T47D (cell line): ENCODE data around the gene PILRA.
"Not testable (repeated sequence)": the region's sequence is repeated elsewhere in the genome, so short reads cannot be mapped to it uniquely, and the experiment has no call there.

Experiments used
- DNase-seq, 2 experiments: peaks; one replicate each; pipeline versions ENCODE4 v3.0.0 to v3.0.0-alpha.2; 2011 to 2012; ENCODE audit warnings: low read depth in 1 of 2, low spot score in 1 of 2
- JUND ChIP-seq: IDR thresholded peaks from 2 replicates; pipeline ENCODE4 v1.6.1; 2012; ENCODE audit warnings: low read depth
- in situ Hi-C: cut with HindIII; loops from 2 replicates; pipeline ENCODE4 v1.10.0; 2016; ENCODE audit warnings: low sequenced_read_pairs, low pct_unique_long_range_greater_than_20kb

The PILRA gene

GRCh38 chr7:100373261-100373831, at the start of gene PILRA:
Gene PILRA (plus strand): TSS chr7:100373487. CDS start chr7:100373657, 170 bp downstream.
- in situ Hi-C loops = no loop called here
- TF ChIP-seq JUND = no peak
- no peak for DNase-seq

- in situ Hi-C loops = not testable (repeated sequence)
Measured at GRCh38 chr7:100324194-100324593, 49.1 kb upstream of the PILRA start.

GRCh38 chr7:100325671-100326070, 47.6 kb upstream of the PILRA start:
- DNase-seq, in situ Hi-C loops: not testable (repeated sequence)

More at GRCh38 chr7:100324194-100324593, 49.1 kb upstream of the PILRA start:
- DNase-seq = not testable (repeated sequence)

GRCh38 chr7:100326914-100327313, 46.4 kb upstream of the PILRA start:
- in situ Hi-C loops, DNase-seq: not testable (repeated sequence)

GRCh38 chr7:100335566-100336466, 37.5 kb upstream of the PILRA start:
- in situ Hi-C loops = not testable (repeated sequence)
- DNase-seq = peak; percentile 77 to 94

- DNase-seq, in situ Hi-C loops: not testable (repeated sequence)
Measured at GRCh38 chr7:100338083-100338696, 35.1 kb upstream of the PILRA start.

- DNase-seq, in situ Hi-C loops: not testable (repeated sequence)
Measured at GRCh38 chr7:100341286-100341685, 32.0 kb upstream of the PILRA start.

- DNase-seq = no peak
- no peak for TF ChIP-seq JUND
- in situ Hi-C loops = no loop called here
Measured at GRCh38 chr7:100342765-100343164, 30.5 kb upstream of the PILRA start.

DNA sequence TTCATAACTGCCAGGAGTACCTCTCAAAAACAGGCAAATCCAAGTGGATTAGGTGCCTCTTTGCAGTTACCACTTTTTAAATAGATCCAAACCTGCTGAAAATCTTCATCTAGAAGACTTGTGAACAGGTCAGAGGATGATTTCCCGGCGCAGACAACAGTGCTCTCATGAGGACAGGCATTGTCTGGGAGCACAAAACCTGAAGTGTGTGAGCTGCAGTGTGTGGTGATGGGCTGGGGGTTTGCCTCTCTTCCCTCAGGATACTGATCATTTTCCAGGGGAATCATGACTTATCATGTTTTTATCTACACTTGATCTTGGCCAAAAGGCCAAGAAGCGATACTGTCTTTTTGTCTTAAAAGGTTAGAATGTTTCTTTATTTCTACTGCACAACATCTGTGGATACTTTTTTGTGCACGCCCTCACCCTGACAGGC, 29.1 kb upstream of the PILRA start:
- in situ Hi-C loops, DNase-seq: not testable (repeated sequence)

DNA sequence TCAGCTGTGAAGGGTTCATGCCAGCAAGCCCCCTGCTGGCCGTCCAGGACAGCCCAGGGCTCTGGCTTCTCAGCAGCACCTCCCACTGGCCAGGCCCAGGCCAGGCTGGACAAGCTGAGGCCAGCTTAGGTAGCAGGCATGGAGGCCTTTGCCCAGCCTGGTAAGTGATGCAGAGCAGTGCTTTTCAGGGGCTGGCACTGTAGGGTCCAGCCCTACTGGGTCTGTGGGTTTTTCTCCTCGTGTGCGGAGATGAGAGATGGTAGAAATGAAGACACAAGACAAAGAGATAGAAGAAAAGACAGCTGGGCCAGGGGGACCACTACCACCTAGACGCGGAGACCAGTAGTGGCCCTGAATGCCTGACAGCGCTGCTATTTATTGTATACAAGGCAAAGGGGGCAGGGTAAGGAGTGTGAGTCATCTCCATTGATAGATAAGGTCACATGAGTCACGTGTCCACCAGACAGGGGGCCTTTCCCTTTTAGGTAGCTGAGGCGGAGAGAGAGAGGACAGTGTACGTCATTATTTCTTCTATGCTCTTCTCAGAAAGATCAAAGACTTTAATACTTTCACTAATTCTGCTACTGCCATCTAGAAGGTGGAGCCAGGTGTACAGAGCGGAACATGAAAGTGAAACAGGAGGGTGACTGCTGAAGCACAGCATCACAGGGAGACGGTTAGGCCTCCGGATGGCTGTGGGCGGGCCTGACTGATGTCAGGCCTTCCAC, 28.6 kb upstream of the PILRA start:
- in situ Hi-C loops = not testable (repeated sequence)
- peak in 1 of 2 experiments; percentile 37 for DNase-seq

DNA sequence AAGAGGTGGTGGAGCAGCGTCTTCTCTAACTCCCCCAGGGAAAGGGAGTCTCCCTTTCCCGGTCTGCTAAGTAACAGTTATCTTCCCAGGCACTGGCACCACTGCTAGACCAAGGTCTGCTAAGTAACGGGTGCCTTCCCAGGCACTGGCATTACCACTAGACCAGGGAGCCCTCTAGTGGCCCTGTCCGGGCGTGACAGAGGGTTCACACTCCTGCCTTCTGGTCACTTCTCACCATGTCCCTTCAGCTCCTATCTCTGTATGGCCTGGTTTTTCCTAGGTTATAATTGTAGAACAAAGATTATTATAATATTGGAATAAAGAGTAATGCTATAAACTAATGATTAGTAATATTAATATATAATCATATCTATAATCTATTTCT, 28.0 kb upstream of the PILRA start:
- DNase-seq = peak in 1 of 2 experiments; percentile 55
- in situ Hi-C loops = not testable (repeated sequence)

- in situ Hi-C loops = no loop called here
- TF ChIP-seq JUND = no peak
- DNase-seq = no peak
Measured at GRCh38 chr7:100346921-100347320, 26.4 kb upstream of the PILRA start.

DNA sequence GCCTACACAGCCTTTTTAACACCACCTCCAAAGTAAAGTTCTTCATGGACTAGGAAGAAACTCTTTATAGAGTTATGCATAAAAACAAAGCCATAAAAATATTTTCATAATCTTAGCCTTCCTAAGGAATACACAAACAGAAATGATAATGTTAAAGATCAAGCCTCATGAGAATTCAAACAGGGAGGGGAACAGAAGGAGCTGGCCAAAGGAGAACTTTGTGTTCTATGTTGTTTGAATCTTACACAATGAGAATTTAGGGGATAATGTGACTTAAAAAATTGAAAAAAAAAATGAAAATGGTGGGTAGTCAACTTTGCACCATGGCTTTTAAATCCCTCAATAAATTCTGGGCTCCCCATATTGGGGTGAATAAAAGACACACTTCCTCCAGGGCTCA, 24.5 kb upstream of the PILRA start:
- DNase-seq = no peak
- in situ Hi-C loops = no loop called here
- TF ChIP-seq JUND = no peak
